GM12892 (cell line): ENCODE measurements around the gene MYZAP.
"Not testable (repeated sequence)": the region's sequence is repeated elsewhere in the genome, so short reads cannot be mapped to it uniquely, and the experiment has no call there.

Source experiments
- DNase-seq: peaks from one replicate; pipeline ENCODE4 v3.0.0; 2011; ENCODE audit not compliant: insufficient read length
- FAIRE-seq: peaks from 2 replicates; lab custom pipeline; 2011; peaks lifted over from hg19 to GRCh38; lab: Jason Lieb, UNC
- POLR2A ChIP-seq: IDR thresholded peaks from 2 replicates; pipeline ENCODE4 v1.6.1; 2011; ENCODE audit warnings: low read depth, low read length, control low read depth
- POLR2AphosphoS5 ChIP-seq: IDR thresholded peaks from 2 replicates; pipeline ENCODE4 v1.6.1; 2011; ENCODE audit warnings: low read depth, low read length, control low read depth
- TAF1 ChIP-seq: IDR thresholded peaks from 2 replicates; pipeline ENCODE4 v1.6.1; 2011; ENCODE audit warnings: low read depth, mild to moderate bottlenecking, control low read depth, low read length, borderline replicate concordance

Gene MYZAP

DNA sequence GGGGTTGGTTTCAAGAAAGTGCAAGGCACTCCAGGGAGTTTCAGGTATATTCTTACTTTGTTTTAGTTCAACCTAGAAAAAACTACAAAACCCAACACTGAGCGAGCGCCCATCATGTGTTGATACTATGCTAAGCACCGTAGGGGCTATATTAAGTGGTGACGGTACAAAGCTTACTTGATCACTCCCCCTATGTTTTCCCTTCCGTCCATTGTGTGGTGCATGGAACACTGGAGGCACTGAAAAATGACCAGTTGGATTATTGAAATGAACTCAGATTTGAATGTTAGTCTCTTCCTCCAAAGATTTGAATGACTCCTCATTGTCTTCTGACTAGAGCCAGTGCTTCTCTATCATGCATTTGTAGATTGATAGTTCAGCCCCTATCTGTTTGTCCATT lies 6.6 kb downstream of the MYZAP start:
- no peak for TF ChIP-seq POLR2AphosphoS5
- TF ChIP-seq TAF1: no peak
- no peak for TF ChIP-seq POLR2A
- no peak for DNase-seq
- no peak for FAIRE-seq

DNA sequence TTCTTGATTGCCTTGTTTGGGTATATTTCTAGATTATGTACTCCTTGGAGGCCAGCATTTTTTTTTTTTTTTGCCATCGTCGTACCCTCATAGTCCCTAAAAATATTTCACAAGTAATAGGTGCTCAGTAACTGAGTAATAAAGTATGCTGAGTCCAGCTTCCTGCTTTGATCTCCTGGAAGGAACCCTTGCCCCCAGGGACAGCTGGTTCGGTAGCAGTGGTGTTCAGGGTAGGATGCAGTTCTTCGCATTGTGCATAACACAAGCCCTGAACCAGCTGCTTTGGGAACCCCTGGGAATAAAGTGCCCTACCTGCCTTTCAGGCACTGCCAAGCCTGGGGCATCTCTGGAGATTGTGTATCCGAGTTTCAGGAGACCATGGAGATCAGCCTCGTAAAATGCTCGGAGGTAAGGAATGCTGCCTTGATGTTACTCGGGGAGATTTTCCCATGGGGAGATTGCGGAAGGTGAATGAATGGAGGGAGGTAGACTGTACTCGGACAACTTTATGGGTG lies 7.6 kb downstream of the MYZAP start:
- FAIRE-seq: no peak
- DNase-seq: no peak
- TF ChIP-seq POLR2AphosphoS5 (no peak), TAF1 (no peak), POLR2A (no peak)

- DNase-seq: no peak
- FAIRE-seq: no peak
- TF ChIP-seq POLR2A (no peak), POLR2AphosphoS5 (no peak), TAF1 (no peak)
Measured at GRCh38 chr15:57600197-57600596, 8.5 kb downstream of the MYZAP start.

- FAIRE-seq: no peak
Measured at GRCh38 chr15:57604507-57604906, 12.8 kb downstream of the MYZAP start.

DNA sequence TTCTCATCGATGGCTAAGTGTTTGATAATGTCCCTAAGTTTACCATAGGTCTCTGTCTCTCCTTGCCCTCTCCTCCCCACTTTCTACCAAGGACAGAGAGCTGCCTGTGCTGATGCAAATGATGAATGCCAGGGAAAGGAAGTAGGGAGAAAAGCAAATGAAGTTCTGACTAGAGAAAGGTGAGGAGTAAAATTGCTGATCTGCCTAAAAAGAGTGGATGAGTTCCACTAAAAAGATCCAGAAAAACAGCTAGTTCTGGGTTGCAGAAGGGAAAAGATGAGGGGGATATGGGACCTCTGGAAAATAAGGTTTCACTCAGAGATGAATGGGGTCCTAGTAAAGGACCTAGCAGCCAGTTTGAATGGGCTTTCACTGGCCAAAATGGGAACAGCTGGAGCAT lies 13.8 kb downstream of the MYZAP start:
- no peak for TF ChIP-seq POLR2A
- no peak for TF ChIP-seq TAF1
- TF ChIP-seq POLR2AphosphoS5: no peak
- DNase-seq (no peak), FAIRE-seq (no peak)

More at GRCh38 chr15:57604507-57604906, 12.8 kb downstream of the MYZAP start:
- TF ChIP-seq POLR2AphosphoS5 (no peak), TAF1 (no peak), POLR2A (no peak)
- no peak for DNase-seq

DNA sequence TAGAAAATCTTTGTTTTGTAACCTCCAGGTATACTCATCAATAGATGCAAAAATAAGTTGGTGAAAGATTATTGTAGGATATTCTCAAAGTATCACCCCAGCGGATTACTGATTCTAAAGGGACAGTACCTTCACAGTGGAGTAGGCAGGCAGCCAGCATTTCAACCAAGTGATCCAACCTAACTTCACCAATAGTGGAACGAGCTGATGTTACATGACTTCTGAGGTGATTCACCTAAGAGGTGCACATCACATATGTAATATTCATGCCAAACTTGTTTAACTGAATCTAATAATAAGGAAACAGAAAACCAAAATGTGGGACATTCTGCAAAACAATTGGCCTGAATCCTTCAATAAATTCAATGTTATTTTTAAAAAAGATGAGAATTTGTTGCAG lies 14.3 kb downstream of the MYZAP start:
- DNase-seq: no peak
- FAIRE-seq: no peak
- TF ChIP-seq TAF1: no peak
- no peak for TF ChIP-seq POLR2A
- no peak for TF ChIP-seq POLR2AphosphoS5

DNA sequence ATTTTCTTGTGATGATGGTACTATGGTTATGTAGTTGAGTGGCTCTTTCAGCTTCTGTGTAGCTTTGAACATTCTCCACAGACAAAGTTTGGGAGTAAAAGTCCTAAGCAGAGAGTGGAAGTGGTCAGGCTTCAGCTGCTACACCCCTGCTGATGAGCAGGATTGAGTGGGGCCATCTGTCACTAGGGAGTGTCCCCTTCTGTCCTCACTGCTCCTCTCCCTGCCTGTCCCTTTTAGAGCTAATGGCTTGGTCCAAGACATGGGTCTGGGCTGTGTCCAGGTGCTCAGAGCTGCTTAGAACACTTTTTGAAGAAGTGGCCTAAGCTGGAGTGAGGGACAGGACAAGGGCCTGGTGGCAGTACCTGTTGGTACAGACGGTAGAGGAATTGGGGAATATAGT lies 15.1 kb downstream of the MYZAP start:
- no peak for FAIRE-seq
- TF ChIP-seq POLR2A: no peak
- no peak for TF ChIP-seq TAF1
- no peak for TF ChIP-seq POLR2AphosphoS5
- no peak for DNase-seq

- TF ChIP-seq TAF1 (no peak), POLR2A (no peak), POLR2AphosphoS5 (no peak)
- no peak for DNase-seq
- no peak for FAIRE-seq
Measured at GRCh38 chr15:57607570-57608000, 15.9 kb downstream of the MYZAP start.

DNA sequence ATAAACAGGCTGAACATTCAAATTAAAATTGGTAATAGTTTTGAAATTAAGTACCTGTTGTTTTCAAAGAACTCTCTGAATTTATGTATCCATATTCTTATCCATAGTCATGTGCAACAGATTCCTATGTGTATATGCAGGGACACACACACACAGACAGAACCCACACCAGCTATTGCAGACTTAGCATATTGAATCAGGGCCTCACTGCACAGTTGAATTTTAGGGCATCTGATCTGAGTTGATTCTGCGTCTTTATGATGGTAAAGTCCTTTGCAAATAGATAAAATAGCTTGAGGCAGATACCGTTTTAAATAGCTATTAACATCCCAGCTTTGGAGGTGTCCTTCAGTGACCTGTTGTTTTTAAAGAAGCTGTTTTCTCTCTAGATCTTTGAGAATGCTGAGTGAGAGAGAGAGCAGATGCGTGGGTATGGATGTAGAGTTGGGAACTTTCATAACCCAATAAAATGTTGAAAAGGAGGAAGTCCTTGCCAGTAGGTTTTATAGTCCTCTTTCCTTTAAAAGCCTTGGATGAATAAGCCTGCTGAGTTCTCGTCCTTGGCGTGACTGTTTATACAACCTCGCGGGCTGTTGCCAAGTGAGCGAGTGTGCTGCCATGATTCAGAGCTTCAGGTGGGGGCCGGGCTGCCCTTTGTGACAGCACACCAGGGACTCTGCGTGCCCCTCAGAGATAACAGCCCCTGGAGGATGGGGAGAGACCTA lies 18.3 kb downstream of the MYZAP start:
- no peak for FAIRE-seq

GRCh38 chr15:57611123-57611522 lies 19.4 kb downstream of the MYZAP start:
- FAIRE-seq: no peak

More for the DNA sequence above, 18.3 kb downstream of the MYZAP start:
- no peak for DNase-seq
- TF ChIP-seq TAF1 (no peak), POLR2A (no peak), POLR2AphosphoS5 (no peak)

GRCh38 chr15:57611938-57612337 lies 20.2 kb downstream of the MYZAP start:
- FAIRE-seq (no peak), DNase-seq (no peak)
- TF ChIP-seq POLR2A (no peak), POLR2AphosphoS5 (no peak), TAF1 (no peak)

More at GRCh38 chr15:57611123-57611522, 19.4 kb downstream of the MYZAP start:
- no peak for TF ChIP-seq POLR2A
- TF ChIP-seq TAF1: no peak
- no peak for TF ChIP-seq POLR2AphosphoS5
- no peak for DNase-seq

GRCh38 chr15:57614241-57614640 lies 22.5 kb downstream of the MYZAP start:
- TF ChIP-seq POLR2AphosphoS5 (no peak), TAF1 (no peak), POLR2A (no peak)
- FAIRE-seq (no peak), DNase-seq (no peak)

DNA sequence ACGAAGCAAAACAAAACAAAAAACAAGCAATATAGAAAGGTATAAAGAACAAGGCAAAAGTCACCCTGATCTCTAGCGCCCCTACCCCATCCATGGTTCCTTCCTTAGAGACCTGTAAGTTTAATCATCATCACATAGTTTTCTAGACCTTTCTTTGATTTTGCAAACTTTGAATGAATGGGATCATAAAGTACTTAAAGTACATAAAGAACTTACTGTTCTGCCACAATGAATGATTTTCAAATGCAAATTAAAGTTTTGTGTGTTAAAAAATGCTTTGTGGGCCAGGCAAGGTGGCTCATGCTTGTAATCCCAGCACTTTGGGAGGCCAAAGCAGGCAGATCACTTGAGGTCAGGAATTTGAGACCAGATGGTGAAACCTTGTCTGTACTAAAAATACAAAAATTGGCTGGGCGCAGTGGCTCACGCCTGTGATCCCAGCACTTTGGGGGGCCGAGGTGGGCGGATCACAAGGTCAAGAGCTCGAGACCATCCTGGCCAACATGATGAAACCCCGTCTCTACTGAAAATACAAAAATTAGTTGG lies 24.3 kb downstream of the MYZAP start:
- FAIRE-seq, DNase-seq: not testable (repeated sequence)
